Activated CD8-positive, alpha-beta T cell treated with anti-CD3 and anti-CD28 coated beads for 36 hours (primary cell): ENCODE results near the gene TLE6. TPM values are rescaled to one million over a fixed set of nuclear protein-coding genes. Genes with fewer than 3 reads are reported as not detected.
"Not testable (repeated sequence)": the region's sequence is repeated elsewhere in the genome, so short reads cannot be mapped to it uniquely, and the experiment has no call there.

Experiments used
- ATAC-seq: fragments of 200-7000 bp; cut with Tn5 transposase; one replicate; pipeline ENCODE4 v1.10.0; 2021; ENCODE audit warnings: mild to moderate bottlenecking, moderate library complexity
- CTCF ChIA-PET: fragments of 350-600 bp; sonication (Branson Sonifier 250); formaldehyde crosslinking; loops from one replicate; lab custom pipeline; 2021; ENCODE audit warnings: antibody characterized with exemption; lab: Charles Lee
- POLR2A ChIA-PET: fragments of 350-600 bp; sonication (Branson Sonifier 250); formaldehyde crosslinking; loops from one replicate; lab custom pipeline; 2021; ENCODE audit warnings: antibody characterized with exemption; lab: Charles Lee
- DNase-seq: peaks from one replicate; pipeline ENCODE4 v3.0.0-alpha.2; 2020
- H3K27ac Mint-ChIP-seq: one replicate; pipeline ENCODE4 v1.8.0; 2021; ENCODE audit warnings: mild to moderate bottlenecking, mixed read lengths
- H3K27me3 Mint-ChIP-seq: one replicate; pipeline ENCODE4 v1.8.0; 2021; ENCODE audit warnings: mixed read lengths
- H3K36me3 Mint-ChIP-seq: one replicate; pipeline ENCODE4 v1.8.0; 2021; ENCODE audit warnings: low read depth, mixed read lengths
- H3K4me1 Mint-ChIP-seq: one replicate; pipeline ENCODE4 v1.8.0; 2021; ENCODE audit warnings: low read depth, mixed read lengths
- H3K4me3 Mint-ChIP-seq: one replicate; pipeline ENCODE4 v1.8.0; 2021; ENCODE audit warnings: mild to moderate bottlenecking, moderate library complexity, mixed read lengths
- H3K9me3 Mint-ChIP-seq: one replicate; pipeline ENCODE4 v1.8.0; 2021; ENCODE audit warnings: mixed read lengths
- CTCF ChIP-seq: fragments of 200-600 bp; IDR thresholded peaks from one replicate; pipeline ENCODE4 v1.8.0; 2022; ENCODE audit warnings: antibody characterized with exemption, mild to moderate bottlenecking
- intact Hi-C: fragments of 100-400 bp; cut with micrococcal nuclease; formaldehyde crosslinking; loops from one replicate; pipeline ENCODE4 v1.10.0; 2022
- total RNA-seq, 2 experiments: library from RNA; stranded (reverse); gene quantifications; one replicate each; pipeline ENCODE4 v1.2.3, GENCODE V29; 2021

Gene TLE6
- total RNA-seq, 2 experiments from 2014 or later: 3.5 to 5.1 TPM

- no peak overlapping the region for H3K27ac Mint-ChIP-seq
- DNase-seq: no peak
- TF ChIP-seq CTCF: no peak
- ChIA-PET POLR2A (interaction anchor here (1.0 kb wide), 1 partner anchor 17 kb away, joined by 4 read pairs; no protein-coding TSS in a partner anchor), CTCF (interaction anchor here (1.0 to 1.1 kb wide), 3 partner anchors 43 to 424 kb away, joined by 3 to 5 read pairs (median 3); no protein-coding TSS in a partner anchor)
- H3K4me3 Mint-ChIP-seq: no peak overlapping the region
- no peaks in the 10 kb centered on the region for H3K9me3 Mint-ChIP-seq
- peaks cover 1% of the 10 kb centered on the region for H3K36me3 Mint-ChIP-seq
- intact Hi-C loops: no loop called here
- H3K27me3 Mint-ChIP-seq: no peaks in the 10 kb centered on the region
- no peak for ATAC-seq
- no peaks in the 10 kb centered on the region for H3K4me1 Mint-ChIP-seq
Observed at GRCh38 chr19:3005345-3005744, 28.0 kb downstream of the TLE6 start.

- CTCF ChIA-PET: interaction anchor here (1.0 kb wide), 1 partner anchor 423 kb away, joined by 3 read pairs; no protein-coding TSS in a partner anchor
Observed at GRCh38 chr19:3006075-3006767, 28.9 kb downstream of the TLE6 start.

GRCh38 chr19:3007975-3008374, 30.6 kb downstream of the TLE6 start:
- no peak for DNase-seq
- H3K4me1 Mint-ChIP-seq: no peaks in the 10 kb centered on the region
- H3K9me3 Mint-ChIP-seq: no peaks in the 10 kb centered on the region
- H3K4me3 Mint-ChIP-seq: no peak overlapping the region
- H3K27me3 Mint-ChIP-seq: no peaks in the 10 kb centered on the region
- TF ChIP-seq CTCF: no peak
- peaks cover 1% of the 10 kb centered on the region for H3K36me3 Mint-ChIP-seq
- ChIA-PET CTCF (interaction anchor here (1.2 kb wide), 1 partner anchor 46 kb away, joined by 3 read pairs; no protein-coding TSS in a partner anchor), POLR2A (no interaction called here)
- H3K27ac Mint-ChIP-seq: no peak overlapping the region
- intact Hi-C loops: no loop called here
- ATAC-seq: no peak

More at GRCh38 chr19:3006075-3006767, 28.9 kb downstream of the TLE6 start:
- Mint-ChIP-seq H3K27ac (no peak overlapping the region), H3K4me3 (no peak overlapping the region), H3K27me3 (no peaks in the 10 kb centered on the region), H3K4me1 (no peaks in the 10 kb centered on the region), H3K9me3 (no peaks in the 10 kb centered on the region), H3K36me3 (peaks cover 1% of the 10 kb centered on the region)
- no peak for TF ChIP-seq CTCF
- ATAC-seq (peak; percentile 64), DNase-seq (peak; percentile 40)
- intact Hi-C loops: no loop called here
- POLR2A ChIA-PET: interaction anchor here (1.0 kb wide), 1 partner anchor 16 kb away, joined by 4 read pairs; no protein-coding TSS in a partner anchor

GRCh38 chr19:3008994-3009393, 31.6 kb downstream of the TLE6 start:
- ATAC-seq (no peak), DNase-seq (no peak)
- Mint-ChIP-seq H3K9me3 (no peaks in the 10 kb centered on the region), H3K36me3 (peaks cover 1% of the 10 kb centered on the region), H3K4me1 (no peaks in the 10 kb centered on the region), H3K27me3 (no peaks in the 10 kb centered on the region), H3K4me3 (no peak overlapping the region), H3K27ac (no peak overlapping the region)
- ChIA-PET POLR2A (no interaction called here), CTCF (no interaction called here)
- intact Hi-C loops: no loop called here
- TF ChIP-seq CTCF: no peak

- H3K9me3 Mint-ChIP-seq: no peaks in the 10 kb centered on the region
- no peak overlapping the region for H3K27ac Mint-ChIP-seq
- intact Hi-C loops: no loop called here
- POLR2A ChIA-PET: no interaction called here
- no peaks in the 10 kb centered on the region for H3K27me3 Mint-ChIP-seq
- peaks cover 1% of the 10 kb centered on the region for H3K36me3 Mint-ChIP-seq
- ATAC-seq: no peak
- H3K4me3 Mint-ChIP-seq: no peak overlapping the region
- CTCF ChIA-PET: interaction anchor here (1.3 kb wide), 1 partner anchor 65 kb away, joined by 3 read pairs; no protein-coding TSS in a partner anchor
- no peak for DNase-seq
- H3K4me1 Mint-ChIP-seq: no peaks in the 10 kb centered on the region
- no peak for TF ChIP-seq CTCF
Observed at GRCh38 chr19:3010871-3011270, 33.5 kb downstream of the TLE6 start.

- H3K9me3 Mint-ChIP-seq, H3K27ac Mint-ChIP-seq, POLR2A ChIA-PET, DNase-seq, H3K36me3 Mint-ChIP-seq, H3K4me1 Mint-ChIP-seq, H3K4me3 Mint-ChIP-seq, intact Hi-C loops, ATAC-seq, H3K27me3 Mint-ChIP-seq: not testable (repeated sequence)
- CTCF ChIA-PET: interaction anchor here (1.4 to 1.6 kb wide), 2 partner anchors 49 to 63 kb away, joined by 3 read pairs; no protein-coding TSS in a partner anchor
Observed at GRCh38 chr19:3012059-3012458, 34.7 kb downstream of the TLE6 start.
